ENCODE results near the gene GDF10. TPM values are rescaled to one million over a fixed set of nuclear protein-coding genes. Genes with fewer than 3 reads are reported as not detected.

Gene GDF10
- total and polyA plus RNA-seq, 12 donors: 0.10 to 1.6 (median 0.42) TPM

GRCh38 chr10:47335906-47336305 lies 35.9 kb downstream of the GDF10 start:
- intact Hi-C loops (cut with DNase I): no loop called here
- no peaks in the 10 kb centered on the region for H3K9me3 ChIP-seq
- no peak overlapping the region for H3K27ac ChIP-seq
- H3K36me3 ChIP-seq: no peaks in the 10 kb centered on the region
- H3K27me3 ChIP-seq: peaks cover 0 to 6% (median 0%) of the 10 kb centered on the region in 7 donors
- H3K4me3 ChIP-seq: no peak overlapping the region
- WGBS, 2 donors: 86 to 93% methylated on average over 5 of the region's 5 CpGs
- H3K4me1 ChIP-seq: no peaks in the 10 kb centered on the region
- ATAC-seq (no peak), DNase-seq (no peak)
- no peak for TF ChIP-seq CTCF (IDR thresholded peaks at IDR 0.05)

GRCh38 chr10:47336387-47337134 lies 36.6 kb downstream of the GDF10 start:
- ATAC-seq (no peak), DNase-seq (no peak)
- H3K4me3 ChIP-seq: no peak overlapping the region
- peaks cover 0 to 6% (median 4%) of the 10 kb centered on the region in 7 donors for H3K27me3 ChIP-seq
- intact Hi-C loops (cut with DNase I): no loop called here
- H3K4me1 ChIP-seq: no peaks in the 10 kb centered on the region
- no peak for TF ChIP-seq CTCF (IDR thresholded peaks at IDR 0.05)
- WGBS, 2 donors: 78 to 83% methylated on average over 15 of the region's 15 CpGs
- no peaks in the 10 kb centered on the region for H3K9me3 ChIP-seq
- H3K27ac ChIP-seq: no peak overlapping the region
- H3K36me3 ChIP-seq: no peaks in the 10 kb centered on the region

GRCh38 chr10:47337310-47337709 lies 37.3 kb downstream of the GDF10 start:
- H3K9me3 ChIP-seq: no peaks in the 10 kb centered on the region
- WGBS, 2 donors: 54 to 79% methylated on average over 4 of the region's 4 CpGs
- TF ChIP-seq CTCF (IDR thresholded peaks at IDR 0.05): no peak
- intact Hi-C loops (cut with DNase I): no loop called here
- no peak overlapping the region for H3K27ac ChIP-seq
- H3K4me3 ChIP-seq: no peak overlapping the region
- H3K36me3 ChIP-seq: no peaks in the 10 kb centered on the region
- peaks cover 0 to 8% (median 4%) of the 10 kb centered on the region in 7 donors for H3K27me3 ChIP-seq
- no peak for ATAC-seq
- no peak for DNase-seq
- no peaks in the 10 kb centered on the region for H3K4me1 ChIP-seq

- ATAC-seq (peak in 1 of 8 donors; percentile 22), DNase-seq (no peak)
- WGBS, 2 donors: 83 to 89% methylated on average over 8 of the region's 8 CpGs
- Histone ChIP-seq H3K36me3 (no peaks in the 10 kb centered on the region), H3K4me3 (no peak overlapping the region), H3K27me3 (peaks cover 0 to 18% (median 0%) of the 10 kb centered on the region in 7 donors), H3K27ac (no peak overlapping the region), H3K4me1 (no peaks in the 10 kb centered on the region), H3K9me3 (no peaks in the 10 kb centered on the region)
- intact Hi-C loops (cut with DNase I): no loop called here
- TF ChIP-seq CTCF (IDR thresholded peaks at IDR 0.05): no peak
These were observed 39.3 kb downstream of the GDF10 start for GRCh38 chr10:47339186-47339735.
